HL-60 (cell line): ENCODE measurements around the gene GH2.

Experiments
- GABPA ChIP-seq: IDR thresholded peaks from 2 replicates; pipeline ENCODE4 v1.6.1; 2012; ENCODE audit warnings: low read depth
- POLR2AphosphoS5 ChIP-seq: IDR thresholded peaks from 2 replicates; pipeline ENCODE4 v1.6.1; 2012; ENCODE audit warnings: low read depth
- TF ChIP-seq, protein P1 (sequence below): IDR thresholded peaks from one replicate; pipeline ENCODE4 v1.5.1; 2011; ENCODE audit warnings: low read length, control low read depth, inconsistent platforms; ENCODE audit not compliant: insufficient read depth

DNA sequence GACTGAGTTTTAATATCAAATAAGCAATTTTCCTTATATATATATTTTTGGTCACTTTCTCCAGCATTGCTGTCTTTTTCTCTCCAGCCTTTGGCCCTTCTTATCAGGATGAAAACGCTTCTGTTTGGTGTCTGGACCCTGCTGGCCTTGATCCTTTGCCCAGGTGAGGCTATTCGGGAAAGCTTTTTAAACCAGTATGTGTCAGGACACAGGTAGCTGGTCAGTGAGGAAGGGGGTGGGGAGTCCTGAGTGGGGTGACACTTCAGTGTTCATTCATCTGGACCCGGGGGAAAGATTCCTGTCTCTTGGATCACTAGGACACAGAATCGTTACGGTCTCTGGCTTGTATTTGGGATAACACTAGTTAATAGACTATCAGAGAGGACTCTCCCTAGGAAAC is 27.0 kb downstream of the GH2 start:
- no peak for TF ChIP-seq GABPA
- TF ChIP-seq, protein P1, sequence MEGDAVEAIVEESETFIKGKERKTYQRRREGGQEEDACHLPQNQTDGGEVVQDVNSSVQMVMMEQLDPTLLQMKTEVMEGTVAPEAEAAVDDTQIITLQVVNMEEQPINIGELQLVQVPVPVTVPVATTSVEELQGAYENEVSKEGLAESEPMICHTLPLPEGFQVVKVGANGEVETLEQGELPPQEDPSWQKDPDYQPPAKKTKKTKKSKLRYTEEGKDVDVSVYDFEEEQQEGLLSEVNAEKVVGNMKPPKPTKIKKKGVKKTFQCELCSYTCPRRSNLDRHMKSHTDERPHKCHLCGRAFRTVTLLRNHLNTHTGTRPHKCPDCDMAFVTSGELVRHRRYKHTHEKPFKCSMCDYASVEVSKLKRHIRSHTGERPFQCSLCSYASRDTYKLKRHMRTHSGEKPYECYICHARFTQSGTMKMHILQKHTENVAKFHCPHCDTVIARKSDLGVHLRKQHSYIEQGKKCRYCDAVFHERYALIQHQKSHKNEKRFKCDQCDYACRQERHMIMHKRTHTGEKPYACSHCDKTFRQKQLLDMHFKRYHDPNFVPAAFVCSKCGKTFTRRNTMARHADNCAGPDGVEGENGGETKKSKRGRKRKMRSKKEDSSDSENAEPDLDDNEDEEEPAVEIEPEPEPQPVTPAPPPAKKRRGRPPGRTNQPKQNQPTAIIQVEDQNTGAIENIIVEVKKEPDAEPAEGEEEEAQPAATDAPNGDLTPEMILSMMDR: no peak
- no peak for TF ChIP-seq POLR2AphosphoS5
